NCI-H460 (cell line): ENCODE measurements around the gene NDUFB6. TPM values are rescaled to one million over a fixed set of nuclear protein-coding genes. Genes with fewer than 3 reads are reported as not detected.
A peak's percentile ranks its signal among the peaks of the same experiment; 100 is the strongest.
"Not testable (repeated sequence)": the region's sequence is repeated elsewhere in the genome, so short reads cannot be mapped to it uniquely, and the experiment has no call there.

Experiments
- DNase-seq: peaks from one replicate; pipeline ENCODE4 v3.0.0-alpha.2; 2016; ENCODE audit warnings: low read depth; ENCODE audit errors: extremely low read depth
- total RNA-seq: library from RNA; depleted of rRNA; stranded (reverse); fragments of >200 nt; shearing (Covaris generic); gene quantifications from 2 replicates; pipeline ENCODE4 v1.2.3, GENCODE V29; 2014

NDUFB6 gene
- total RNA-seq, 1 experiment from 2014 or later = 51.0 TPM

GRCh38 chr9:32571969-32572899, 725 bp downstream of the NDUFB6 start:
- peak; percentile 54 for DNase-seq

- no peak for DNase-seq
Measured at GRCh38 chr9:32570262-32570661, 2.7 kb downstream of the NDUFB6 start.

- DNase-seq = no peak
Measured at GRCh38 chr9:32566770-32567169, 6.2 kb downstream of the NDUFB6 start.

GRCh38 chr9:32565967-32566366, 7.0 kb downstream of the NDUFB6 start:
- DNase-seq = no peak

GRCh38 chr9:32558408-32558934, 14.5 kb downstream of the NDUFB6 start:
- DNase-seq = no peak

- no peak for DNase-seq
Measured at GRCh38 chr9:32554591-32554990, 18.4 kb downstream of the NDUFB6 start.

GRCh38 chr9:32554107-32554506, 18.9 kb downstream of the NDUFB6 start:
- no peak for DNase-seq

GRCh38 chr9:32552172-32552872, 20.6 kb downstream of the NDUFB6 start, which contains the start of the genes SMIM27 and TOPORS:
TSS of gene SMIM27 (plus strand) at chr9:32552327. CDS start at chr9:32552435, 108 bp downstream.
TSS of gene TOPORS (minus strand) at chr9:32552586. CDS start at chr9:32552436, 150 bp downstream.
- DNase-seq = peak; percentile 80

GRCh38 chr9:32551276-32552051, 21.5 kb downstream of the NDUFB6 start:
- no peak for DNase-seq

- DNase-seq = peak; percentile 67
Measured at GRCh38 chr9:32550562-32551275, 22.2 kb downstream of the NDUFB6 start.

GRCh38 chr9:32550150-32550561, 22.8 kb downstream of the NDUFB6 start:
- no peak for DNase-seq

- not testable (repeated sequence) for DNase-seq
Measured at GRCh38 chr9:32548213-32548612, 24.7 kb downstream of the NDUFB6 start.

- DNase-seq = no peak
Measured at GRCh38 chr9:32545884-32546283, 27.1 kb downstream of the NDUFB6 start.

- no peak for DNase-seq
Measured at GRCh38 chr9:32543047-32543446, 29.9 kb downstream of the NDUFB6 start.

GRCh38 chr9:32533816-32534215, 39.1 kb downstream of the NDUFB6 start:
- DNase-seq = no peak

- DNase-seq = no peak
Measured at GRCh38 chr9:32533336-32533735, 39.6 kb downstream of the NDUFB6 start.

GRCh38 chr9:32526707-32527048, 46.3 kb downstream of the NDUFB6 start:
- DNase-seq = no peak

GRCh38 chr9:32526041-32526706, 46.8 kb downstream of the NDUFB6 start, which contains the start of gene RIGI:
TSS of gene RIGI (minus strand) at chr9:32526196. CDS start at chr9:32526166, 30 bp downstream.
- DNase-seq = peak; percentile 82

GRCh38 chr9:32525709-32526030, 47.3 kb downstream of the NDUFB6 start:
- DNase-seq = no peak
